ENCODE measurements around the gene ZCCHC24.

Gene ZCCHC24

GRCh38 chr10:79430325-79430905 lies 15.0 kb downstream of the ZCCHC24 start:
- DNase-seq: no peak

DNA sequence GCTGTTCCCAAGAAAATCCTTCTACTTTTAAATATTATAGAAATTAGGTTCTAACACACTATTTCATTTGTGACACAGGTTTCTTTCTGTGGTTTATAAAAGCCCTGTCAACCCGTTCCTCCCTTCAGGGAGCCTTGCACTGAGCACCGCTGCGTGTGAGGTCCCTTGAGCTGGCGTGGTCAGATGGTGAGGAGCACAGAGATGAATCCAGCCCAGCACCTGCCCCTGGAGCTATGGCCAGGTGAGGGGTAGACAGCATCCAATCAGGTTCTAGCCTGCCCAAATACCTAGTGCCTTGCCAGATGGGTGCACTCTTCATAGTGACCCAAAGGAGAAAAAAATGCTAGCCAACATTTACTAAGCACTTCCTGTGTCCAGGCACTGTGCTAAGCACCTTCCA lies 15.7 kb downstream of the ZCCHC24 start:
- no peak for DNase-seq

- DNase-seq: no peak
These were observed 17.5 kb downstream of the ZCCHC24 start for GRCh38 chr10:79427965-79428364.

DNA sequence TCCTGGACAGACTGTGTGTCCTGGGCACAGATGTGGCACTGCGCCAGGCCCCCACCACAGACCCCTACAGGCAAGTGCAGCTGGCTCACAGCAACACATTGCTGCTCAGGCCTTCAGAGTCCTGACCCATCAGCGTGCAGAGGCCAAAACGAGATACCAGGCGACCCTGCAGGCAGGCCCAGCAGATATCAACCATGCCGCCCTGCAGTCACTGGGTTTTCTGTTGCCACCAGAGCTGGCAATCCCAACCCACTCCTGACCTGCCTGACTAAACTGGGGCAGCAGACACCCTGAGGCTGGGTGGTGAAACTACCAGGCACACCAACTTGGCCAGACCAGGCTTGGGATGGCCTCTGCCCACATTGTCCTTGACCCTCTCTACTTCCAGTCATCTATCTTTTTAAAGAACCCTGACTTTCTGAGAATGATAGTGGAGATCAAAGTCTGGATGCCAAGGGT lies 20.3 kb downstream of the ZCCHC24 start:
- no peak for DNase-seq

DNA sequence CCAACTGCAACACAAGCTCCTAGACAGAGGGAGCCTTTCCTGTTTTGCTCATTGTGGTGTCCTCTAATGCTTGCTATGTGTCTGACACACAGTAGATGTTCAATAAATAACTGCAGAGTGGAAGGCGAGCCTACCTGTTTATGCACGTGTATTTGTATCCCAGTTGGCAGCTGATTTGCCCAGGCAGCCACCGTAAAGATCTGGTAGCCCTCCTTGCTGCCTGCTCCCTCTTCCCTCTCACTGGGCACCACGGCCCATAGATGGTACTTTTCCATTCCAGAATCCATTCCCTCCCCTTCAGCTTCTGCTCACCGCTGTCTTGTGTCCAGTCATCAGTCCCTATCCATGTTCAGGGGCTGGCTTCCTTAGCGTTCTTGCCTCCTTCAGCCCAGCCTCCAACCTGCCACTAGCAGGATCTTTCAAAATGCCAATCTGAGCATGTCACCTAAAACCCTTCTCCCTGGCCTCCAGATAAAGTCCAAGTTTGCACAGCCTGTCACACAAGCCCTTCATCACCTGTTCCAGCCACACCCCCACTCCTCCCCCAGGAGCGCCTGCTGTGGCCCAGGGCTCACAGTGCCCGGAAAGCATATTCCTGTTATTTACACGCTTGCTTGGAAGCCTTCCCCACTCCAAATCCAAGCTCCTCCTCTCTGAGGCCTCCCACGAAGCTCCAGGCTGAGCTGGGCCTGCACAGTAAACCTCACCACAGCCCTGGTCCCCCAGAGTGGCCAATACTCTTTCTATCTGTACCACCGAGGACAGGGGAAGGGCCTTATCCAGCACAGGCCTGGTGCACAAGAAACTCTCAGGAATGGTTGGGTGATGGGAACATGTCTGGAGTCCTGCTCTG lies 21.0 kb downstream of the ZCCHC24 start:
- no peak for DNase-seq

DNA sequence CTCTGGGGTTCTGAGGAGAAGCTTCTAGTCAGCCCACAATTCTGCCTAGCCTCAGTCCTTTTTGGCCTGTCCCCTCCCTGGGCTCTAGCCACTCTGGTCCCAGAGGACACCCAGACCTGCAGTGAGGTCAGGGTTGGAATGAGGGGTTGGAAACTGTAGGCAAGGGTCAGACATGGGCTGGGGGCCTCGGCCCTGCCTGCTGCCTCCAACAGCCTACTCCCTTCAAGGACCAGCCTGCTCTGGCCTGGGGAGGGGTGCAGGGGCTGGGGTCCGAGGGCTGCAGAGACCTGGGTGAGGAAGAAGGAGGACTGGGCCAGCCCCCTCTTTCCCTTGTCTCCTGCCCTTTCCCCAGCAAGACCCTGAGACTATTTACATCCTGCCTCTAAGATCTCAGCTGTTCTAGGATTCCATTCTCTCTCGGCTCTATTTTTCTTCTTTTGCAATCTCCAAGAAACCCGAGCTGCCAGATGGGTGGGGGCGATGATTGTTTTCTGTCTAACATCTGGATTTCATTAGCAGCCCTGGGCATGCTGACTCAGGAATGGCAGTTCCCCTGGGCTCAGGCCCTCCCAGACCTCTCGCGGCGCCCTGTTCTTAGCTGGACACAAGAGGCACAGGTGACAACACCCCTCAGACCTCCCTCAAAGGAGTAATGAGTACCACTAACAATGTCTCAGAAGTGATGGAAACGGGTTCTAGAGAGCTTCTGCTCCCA lies 23.1 kb downstream of the ZCCHC24 start:
- DNase-seq: no peak

DNA sequence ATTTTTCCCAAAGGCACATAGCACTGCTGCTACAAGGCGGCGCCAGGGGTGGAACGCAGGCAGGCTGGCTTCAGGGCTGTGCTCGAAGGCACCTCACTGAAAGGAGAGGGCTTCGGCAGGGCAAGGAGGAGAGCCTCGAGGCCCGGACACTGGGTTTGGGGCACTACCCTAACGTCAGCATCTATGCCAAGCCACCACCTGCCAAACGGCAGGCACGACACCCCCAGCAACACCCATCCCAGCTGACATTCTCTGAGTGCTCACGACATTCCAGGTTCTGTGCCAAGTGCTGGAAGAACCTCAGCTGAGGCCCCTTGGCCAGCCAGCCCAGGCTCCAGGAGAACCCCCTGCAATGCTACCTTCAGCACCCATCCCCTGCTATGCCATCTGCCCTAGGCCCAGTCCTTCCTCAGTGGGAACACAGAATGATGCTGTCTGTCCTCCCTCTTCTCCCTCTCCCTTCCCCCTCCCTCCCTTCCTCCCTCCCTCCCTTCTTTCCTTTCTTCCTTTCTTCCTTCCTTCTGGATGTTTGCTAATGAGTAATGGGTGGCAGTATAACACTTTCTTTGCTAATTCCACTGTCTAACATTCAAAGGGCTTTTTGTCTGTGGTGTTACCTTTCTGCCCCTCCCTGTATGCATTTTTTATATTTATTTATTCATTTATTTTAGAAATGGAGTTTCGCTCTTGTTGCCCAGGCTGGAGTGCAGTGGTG lies 24.3 kb downstream of the ZCCHC24 start:
- no peak for DNase-seq

DNA sequence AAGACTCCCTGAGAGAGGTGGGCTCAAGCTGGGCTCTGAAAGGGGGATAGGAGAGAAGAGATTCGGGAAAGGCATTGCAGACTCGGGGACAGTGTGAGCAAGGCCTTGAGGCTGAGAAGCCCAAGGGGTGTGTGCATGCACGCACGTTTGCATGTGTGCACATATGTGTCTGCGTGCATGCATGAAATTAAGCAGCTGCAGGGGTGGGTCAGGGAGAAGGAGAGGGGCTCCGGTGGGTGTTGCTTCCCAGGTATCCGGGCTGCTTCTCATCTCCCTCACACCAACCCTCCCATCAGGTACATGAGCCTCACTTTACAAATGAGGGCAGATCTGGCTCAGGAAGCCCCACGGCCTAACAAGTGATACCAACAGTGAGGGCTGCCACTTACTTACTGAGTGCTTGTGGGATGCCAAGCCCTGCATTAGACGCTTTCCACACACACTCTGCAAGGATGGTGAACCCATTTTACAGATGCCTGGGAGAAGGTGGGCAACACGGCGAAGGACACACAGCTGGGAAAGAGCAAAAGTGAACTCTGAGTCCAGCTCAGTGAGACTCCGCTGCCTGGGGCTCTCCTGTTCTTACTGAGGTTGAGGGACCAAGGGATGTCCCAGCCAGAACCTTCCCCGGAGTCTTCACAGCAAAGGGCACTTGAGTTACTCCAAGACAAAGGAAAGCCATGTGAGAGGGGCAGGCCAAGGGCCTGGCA lies 26.4 kb downstream of the ZCCHC24 start:
- DNase-seq: no peak

DNA sequence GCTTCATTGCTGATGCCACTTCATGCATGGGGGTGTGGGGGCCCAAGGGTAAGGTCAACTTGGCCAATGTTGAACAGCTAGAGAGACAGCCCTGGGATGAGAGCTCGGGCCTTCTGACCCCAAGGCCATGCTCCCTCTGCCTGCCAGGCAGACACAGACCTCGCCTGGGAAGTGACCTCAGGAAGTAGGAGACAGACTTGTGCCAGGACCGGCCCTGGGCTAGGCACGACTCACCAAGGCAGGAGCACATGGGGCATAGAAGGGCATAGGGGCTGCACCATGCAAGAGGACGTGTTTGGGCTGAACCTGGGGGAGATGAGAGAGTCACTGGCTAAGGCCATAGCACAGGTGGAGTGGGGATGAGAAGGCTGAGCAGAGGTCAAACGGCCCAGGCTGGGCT lies 27.1 kb downstream of the ZCCHC24 start:
- DNase-seq: no peak

DNA sequence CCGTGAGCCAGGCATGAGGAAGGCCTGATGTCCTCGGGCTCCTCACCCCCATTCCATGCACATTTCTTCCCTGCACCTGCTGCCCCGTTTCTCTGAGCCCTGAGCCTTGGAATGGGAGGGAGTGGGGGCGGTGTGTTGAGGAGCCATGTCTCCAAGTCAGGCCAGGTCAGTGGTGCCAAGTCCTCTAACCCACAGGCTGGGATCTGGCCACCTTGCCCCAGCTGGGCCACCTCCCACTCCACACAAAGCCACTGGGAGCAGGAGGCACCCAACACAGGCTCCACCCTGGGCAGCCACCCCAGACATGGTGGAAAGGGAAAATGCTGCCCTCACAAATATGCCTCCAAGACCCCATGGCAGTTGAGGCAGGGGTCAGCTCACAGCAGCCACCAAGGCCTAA lies 27.7 kb downstream of the ZCCHC24 start:
- DNase-seq: no peak

GRCh38 chr10:79417266-79417665 lies 28.2 kb downstream of the ZCCHC24 start:
- no peak for DNase-seq

DNA sequence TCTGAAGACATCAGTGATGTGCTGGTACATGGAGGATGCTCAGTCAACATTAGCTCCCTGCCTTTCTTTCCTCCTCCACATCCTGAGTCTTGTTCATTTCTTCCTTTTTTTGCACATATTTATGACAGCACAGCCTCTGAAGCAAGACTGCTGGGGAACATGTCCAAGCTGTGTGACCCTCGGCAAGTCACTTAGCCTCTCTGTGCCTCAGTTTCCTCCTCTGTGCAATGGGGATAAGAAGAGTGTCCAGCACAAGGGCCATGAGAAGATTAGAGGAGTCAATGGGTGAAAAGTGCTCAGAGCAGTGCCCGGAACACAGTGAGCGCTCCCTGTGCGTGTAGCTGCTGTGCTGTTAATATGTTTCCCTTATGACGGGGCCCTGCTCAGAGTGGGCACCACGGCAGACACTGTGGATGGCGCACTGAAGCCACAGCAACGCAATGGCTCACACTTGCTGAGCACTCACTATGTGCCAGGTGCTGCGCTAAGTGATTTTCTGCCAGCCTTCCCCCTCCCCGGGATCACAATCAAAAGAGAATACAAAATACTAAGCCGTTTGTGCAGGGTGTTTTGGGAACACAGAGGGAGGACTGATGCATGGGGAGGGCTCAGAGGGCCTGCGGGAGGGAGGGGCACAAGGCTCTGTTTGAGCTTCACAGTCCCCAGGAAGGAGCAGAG lies 28.7 kb downstream of the ZCCHC24 start:
- no peak for DNase-seq

DNA sequence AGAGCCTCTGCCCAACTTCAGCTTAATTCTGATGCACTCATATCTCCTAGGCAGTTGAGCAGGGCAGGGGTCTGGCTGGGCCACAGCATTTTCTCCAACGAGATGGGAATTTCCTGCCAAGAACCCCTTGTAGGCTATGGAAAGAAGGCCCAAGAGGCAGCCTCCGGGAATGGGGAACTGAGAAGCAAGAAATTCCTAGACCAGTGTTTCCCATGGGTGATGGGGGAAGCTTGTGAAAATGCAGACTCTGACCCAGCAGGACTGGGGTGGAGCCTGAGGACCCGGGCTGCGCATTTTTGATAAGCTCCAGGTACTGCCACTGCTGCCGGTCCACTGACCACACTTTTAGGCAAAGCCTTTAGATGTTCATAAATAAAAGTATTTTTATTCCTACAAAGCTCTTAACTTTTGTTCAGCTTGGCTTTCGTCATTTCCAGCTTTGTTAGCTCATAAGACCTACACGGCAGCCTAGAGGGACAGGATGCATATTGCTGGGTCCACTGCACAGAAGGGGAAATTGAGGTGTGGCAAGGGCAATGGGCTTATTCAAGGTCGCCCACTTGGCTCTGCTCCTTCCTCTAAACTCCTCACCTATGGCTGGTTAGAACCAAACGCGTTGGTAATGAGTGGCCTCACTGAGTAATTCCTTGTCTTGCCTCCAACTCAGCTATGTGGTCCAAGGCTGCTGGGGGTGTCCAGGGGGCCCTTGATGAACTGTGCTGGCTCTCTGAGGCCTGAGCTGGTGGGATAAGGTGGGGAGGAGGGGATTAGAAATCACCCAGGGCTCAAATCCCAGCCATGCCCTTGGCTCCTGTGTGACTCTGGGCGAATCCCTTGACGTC lies 29.5 kb downstream of the ZCCHC24 start:
- no peak for DNase-seq

- no peak for DNase-seq
These were observed 30.7 kb downstream of the ZCCHC24 start for GRCh38 chr10:79414714-79415113.

- DNase-seq: peak; percentile 14
These were observed 32.2 kb downstream of the ZCCHC24 start for GRCh38 chr10:79413196-79413595.

- no peak for DNase-seq
These were observed 32.9 kb downstream of the ZCCHC24 start for GRCh38 chr10:79412516-79412915.

- no peak for DNase-seq
These were observed 33.6 kb downstream of the ZCCHC24 start for GRCh38 chr10:79411546-79412495.

GRCh38 chr10:79410315-79411094 lies 34.9 kb downstream of the ZCCHC24 start:
- DNase-seq: no peak

- DNase-seq: no peak
These were observed 35.7 kb downstream of the ZCCHC24 start for GRCh38 chr10:79409726-79410085.
